Neural crest cell (in vitro differentiated cells): ENCODE results near the gene NOTCH3. TPM values are rescaled to one million over a fixed set of nuclear protein-coding genes. Genes with fewer than 3 reads are reported as not detected.
A peak's percentile ranks its signal among the peaks of the same experiment; 100 is the strongest.

Experiments
- DNase-seq: peaks from one replicate; pipeline ENCODE4 v3.0.0; 2021; ENCODE audit warnings: low read depth, mixed read lengths, low spot score
- H3K27ac Mint-ChIP-seq: one replicate; pipeline ENCODE4 v1.8.0; 2021; ENCODE audit warnings: mild to moderate bottlenecking, mixed read lengths; ENCODE audit not compliant: unreplicated experiment
- H3K27me3 Mint-ChIP-seq: 2 replicates; pipeline ENCODE4 v1.8.0; 2021; ENCODE audit warnings: low read depth, mild to moderate bottlenecking, mixed read lengths
- H3K36me3 Mint-ChIP-seq: 2 replicates; pipeline ENCODE4 v1.8.0; 2021; ENCODE audit warnings: low read depth, mild to moderate bottlenecking, mixed read lengths
- H3K4me1 Mint-ChIP-seq: 2 replicates; pipeline ENCODE4 v1.8.0; 2021; ENCODE audit warnings: mixed read lengths
- H3K4me3 Mint-ChIP-seq: one replicate; pipeline ENCODE4 v1.8.0; 2021; ENCODE audit warnings: mild to moderate bottlenecking, mixed read lengths
- H3K9me3 Mint-ChIP-seq: 2 replicates; pipeline ENCODE4 v1.8.0; 2021; ENCODE audit warnings: mixed read lengths
- CTCF ChIP-seq: fragments of 200-600 bp; sonication (generic); conservative IDR thresholded peaks from 2 replicates; pipeline ENCODE4 v1.5.0; 2021; ENCODE audit warnings: antibody characterized with exemption, mild to moderate bottlenecking
- total RNA-seq: library from RNA; stranded (reverse); gene quantifications from 2 replicates; pipeline ENCODE4 v1.2.1, GENCODE V29; 2021

The NOTCH3 gene
- total RNA-seq, 1 donor from 2014 or later = 127 TPM

- Mint-ChIP-seq H3K4me3 (no peak overlapping the region), H3K27ac (no peak overlapping the region), H3K9me3 (no peaks in the 10 kb centered on the region), H3K27me3 (peaks cover 15% of the 10 kb centered on the region), H3K36me3 (peaks cover 20% of the 10 kb centered on the region), H3K4me1 (peaks cover 8% of the 10 kb centered on the region)
- TF ChIP-seq CTCF = no peak
- no peak for DNase-seq
Measured at GRCh38 chr19:15238639-15239155, 37.9 kb upstream of the NOTCH3 start.

- no peak for TF ChIP-seq CTCF
- no peaks in the 10 kb centered on the region for H3K9me3 Mint-ChIP-seq
- peak overlapping the region; percentile 4 for H3K4me3 Mint-ChIP-seq
- no peak for DNase-seq
- peaks cover 18% of the 10 kb centered on the region for H3K36me3 Mint-ChIP-seq
- H3K27ac Mint-ChIP-seq = no peak overlapping the region
- H3K27me3 Mint-ChIP-seq = peaks cover 20% of the 10 kb centered on the region
- peaks cover 9% of the 10 kb centered on the region for H3K4me1 Mint-ChIP-seq
Measured at GRCh38 chr19:15237759-15238638, 37.2 kb upstream of the NOTCH3 start.

GRCh38 chr19:15236886-15237285 is 36.1 kb upstream of the NOTCH3 start:
- no peak for TF ChIP-seq CTCF

GRCh38 chr19:15235781-15236180 is 35.0 kb upstream of the NOTCH3 start:
- Mint-ChIP-seq H3K9me3 (no peaks in the 10 kb centered on the region), H3K36me3 (peaks cover 18% of the 10 kb centered on the region), H3K4me3 (peak overlapping the region; percentile 45), H3K27me3 (peaks cover 42% of the 10 kb centered on the region), H3K27ac (no peak overlapping the region), H3K4me1 (peaks cover 11% of the 10 kb centered on the region)
- no peak for DNase-seq
- TF ChIP-seq CTCF = no peak

More at GRCh38 chr19:15236886-15237285, 36.1 kb upstream of the NOTCH3 start:
- peak overlapping the region; percentile 12 for H3K27ac Mint-ChIP-seq
- H3K4me1 Mint-ChIP-seq = peaks cover 11% of the 10 kb centered on the region
- H3K27me3 Mint-ChIP-seq = peaks cover 31% of the 10 kb centered on the region
- H3K9me3 Mint-ChIP-seq = no peaks in the 10 kb centered on the region
- H3K4me3 Mint-ChIP-seq = no peak overlapping the region
- DNase-seq = no peak
- peaks cover 18% of the 10 kb centered on the region for H3K36me3 Mint-ChIP-seq

- peaks cover 11% of the 10 kb centered on the region for H3K4me1 Mint-ChIP-seq
- peaks cover 18% of the 10 kb centered on the region for H3K36me3 Mint-ChIP-seq
- no peak for DNase-seq
- TF ChIP-seq CTCF = no peak
- peaks cover 45% of the 10 kb centered on the region for H3K27me3 Mint-ChIP-seq
- peak overlapping the region; percentile 65 for H3K4me3 Mint-ChIP-seq
- no peak overlapping the region for H3K27ac Mint-ChIP-seq
- no peaks in the 10 kb centered on the region for H3K9me3 Mint-ChIP-seq
Measured at GRCh38 chr19:15234431-15235130, 33.8 kb upstream of the NOTCH3 start.
